NCI-H128 (cell line): ENCODE results near the gene TMEM204.

ENCODE experiments used
- DNase-seq: peaks from one replicate; lab custom pipeline; 2025; ENCODE audit not compliant: unreplicated experiment; lab: John Stamatoyannopoulos, UW

TMEM204 gene

DNA sequence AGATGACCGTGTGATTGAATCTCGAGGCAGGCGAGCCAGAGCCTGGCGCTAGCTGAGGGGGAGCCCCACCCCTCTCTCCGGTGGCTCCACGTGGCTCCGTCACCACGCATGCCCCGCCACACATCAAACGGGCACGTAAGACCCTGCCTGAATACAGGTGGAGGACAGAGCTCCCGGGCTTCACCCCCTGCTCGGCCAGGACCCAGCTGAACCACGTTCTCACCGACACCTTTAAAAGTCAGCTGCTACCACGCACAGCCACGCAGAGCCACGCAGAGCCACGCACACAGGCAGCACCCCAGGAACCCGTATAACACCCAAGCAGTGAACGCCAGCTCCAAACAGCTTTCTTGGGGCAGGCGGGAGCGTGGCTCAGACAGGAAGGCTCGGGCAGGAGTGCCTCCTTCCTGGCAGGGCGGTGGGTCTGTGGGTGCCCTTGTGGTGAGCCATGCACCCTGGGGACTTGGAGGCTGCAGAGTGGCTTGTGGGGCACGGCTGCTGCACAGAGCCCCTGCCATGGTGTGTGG lies 4.4 kb downstream of the TMEM204 start:
- DNase-seq, result no peak

GRCh38 chr16:1538804-1539520 lies 5.5 kb downstream of the TMEM204 start:
- no peak for DNase-seq

- DNase-seq, result no peak
These were observed 6.5 kb downstream of the TMEM204 start for GRCh38 chr16:1539720-1540555.

GRCh38 chr16:1540556-1540855 lies 7.0 kb downstream of the TMEM204 start:
- DNase-seq, result no peak

DNA sequence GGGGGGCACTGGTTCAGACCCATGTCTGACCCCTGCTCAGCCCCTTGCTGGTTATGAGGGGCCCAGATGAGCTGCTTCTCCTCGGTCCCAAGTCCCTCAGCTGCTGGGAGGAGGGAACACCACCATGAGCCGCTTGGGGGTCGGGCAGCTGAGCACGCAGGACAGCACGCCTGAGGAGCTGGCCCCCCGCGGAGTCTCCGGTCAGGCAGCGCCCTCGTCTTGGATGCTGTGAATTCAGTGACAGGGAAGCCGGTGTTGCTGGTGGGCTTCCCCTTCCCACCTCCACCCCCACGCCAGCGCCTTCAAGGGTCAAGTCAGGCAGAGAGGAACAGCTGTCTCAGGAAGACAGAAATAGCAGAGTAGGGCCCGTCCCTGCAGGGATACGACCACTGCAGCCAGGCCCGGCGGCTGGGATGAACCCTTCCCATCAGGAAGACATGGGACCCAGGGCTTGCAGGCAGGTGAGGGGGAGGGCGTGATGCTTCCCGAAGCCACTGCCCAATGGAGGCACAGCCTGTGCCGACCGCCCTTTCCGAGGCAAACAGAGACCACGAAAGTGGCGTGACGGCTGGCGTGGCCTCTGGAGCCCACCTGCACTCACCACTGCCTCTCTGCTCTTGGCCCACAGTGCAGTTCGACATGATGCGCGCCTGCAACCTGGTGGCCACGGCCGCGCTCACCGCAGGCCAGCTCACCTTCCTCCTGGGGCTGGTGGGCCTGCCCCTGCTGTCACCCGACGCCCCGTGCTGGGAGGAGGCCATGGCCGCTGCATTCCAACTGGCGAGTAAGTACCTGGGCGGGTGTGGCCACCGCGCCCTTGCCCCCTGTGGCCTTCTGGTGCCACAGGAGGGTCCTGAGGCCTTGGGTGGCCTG lies 8.1 kb downstream of the TMEM204 start:
- no peak for DNase-seq

GRCh38 chr16:1542166-1542500 lies 8.7 kb downstream of the TMEM204 start:
- DNase-seq, result no peak

DNA sequence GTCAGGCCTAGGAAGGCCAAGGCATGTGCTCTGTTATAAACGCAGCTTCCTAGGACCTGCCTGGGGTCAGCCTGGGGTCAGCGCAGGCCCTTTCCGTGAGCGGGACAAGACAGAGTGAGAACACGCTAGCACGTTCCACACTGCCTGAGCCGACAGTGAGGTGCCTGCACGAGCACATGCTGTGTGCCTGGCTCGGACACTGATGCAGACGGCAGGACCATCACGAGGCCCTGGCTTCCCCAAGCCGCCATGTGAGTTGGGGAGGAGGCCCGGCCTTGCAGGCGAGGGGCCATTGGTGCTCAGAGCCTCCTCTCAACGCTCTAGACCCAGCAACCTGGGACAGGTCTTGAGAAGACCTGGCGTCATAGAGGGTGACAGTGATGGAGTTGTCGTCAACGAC lies 9.1 kb downstream of the TMEM204 start:
- DNase-seq, result no peak

GRCh38 chr16:1543085-1543896 lies 9.8 kb downstream of the TMEM204 start:
- DNase-seq, result no peak

- no peak for DNase-seq
These were observed 11.9 kb downstream of the TMEM204 start for GRCh38 chr16:1545044-1546040.

DNA sequence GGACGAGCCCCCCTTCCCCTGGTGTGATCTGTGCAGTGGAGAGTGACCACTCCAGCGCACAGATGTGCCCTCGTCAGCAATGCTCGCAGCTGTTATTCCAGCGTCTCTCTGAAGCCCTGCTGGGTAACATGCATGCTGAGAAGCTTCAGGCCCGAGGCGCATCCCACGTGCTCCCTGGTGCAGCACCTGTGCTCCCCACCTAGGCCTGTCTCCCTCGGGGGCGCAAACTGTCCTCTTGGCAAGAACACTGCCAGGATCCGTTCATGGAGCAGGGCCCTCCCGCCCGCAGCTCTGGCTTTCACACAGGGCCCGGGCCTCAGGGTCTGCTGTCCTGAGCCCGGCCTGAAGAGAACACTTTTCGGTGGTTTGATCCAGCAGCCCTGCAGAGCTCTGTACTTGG lies 13.0 kb downstream of the TMEM204 start:
- no peak for DNase-seq

- DNase-seq, result no peak
These were observed 14.8 kb downstream of the TMEM204 start for GRCh38 chr16:1548233-1548632.

DNA sequence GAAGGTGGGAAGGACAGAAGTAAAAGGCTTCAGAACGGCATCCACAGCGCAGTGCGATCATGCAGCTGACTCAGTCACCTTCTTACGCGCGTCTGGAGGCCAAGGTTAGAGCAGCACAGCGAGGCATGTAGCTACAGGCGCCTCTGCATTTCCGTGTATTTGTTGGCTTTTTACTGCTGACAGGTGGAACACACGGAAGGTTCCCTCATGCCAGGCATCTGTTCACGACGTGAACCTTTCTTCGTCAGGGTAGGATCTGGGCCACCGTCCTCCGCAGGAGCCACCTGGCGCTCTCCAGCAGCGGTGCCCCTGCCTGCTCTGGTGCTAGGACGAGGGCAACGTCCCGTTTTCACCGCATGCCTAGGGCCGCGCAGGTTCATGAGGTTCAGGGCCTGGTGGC lies 15.3 kb downstream of the TMEM204 start:
- DNase-seq, result no peak

DNA sequence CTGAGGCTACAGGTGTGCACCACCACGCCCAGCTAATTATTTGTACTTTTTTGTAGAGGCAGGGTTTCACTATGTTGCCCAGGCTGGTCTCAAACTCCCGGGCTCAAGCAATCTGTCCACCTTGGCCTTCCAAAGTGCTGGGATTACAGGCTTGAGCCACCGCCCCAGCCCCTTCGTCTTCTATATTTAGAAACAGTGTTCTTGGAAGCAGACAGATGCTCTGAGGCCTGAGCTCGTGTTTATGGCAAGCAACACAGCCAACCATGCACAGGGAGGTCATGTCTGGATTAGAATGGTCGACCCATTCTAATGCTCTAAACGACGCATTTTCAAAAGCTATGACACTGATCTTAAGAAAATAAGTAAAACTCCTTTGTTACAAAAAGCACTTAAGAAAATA lies 16.6 kb downstream of the TMEM204 start:
- DNase-seq, result no peak

- no peak for DNase-seq
These were observed 17.2 kb downstream of the TMEM204 start for GRCh38 chr16:1550696-1551095.

GRCh38 chr16:1551166-1551565 lies 17.7 kb downstream of the TMEM204 start:
- DNase-seq, result no peak

- no peak for DNase-seq
These were observed 18.7 kb downstream of the TMEM204 start for GRCh38 chr16:1552129-1552528.

DNA sequence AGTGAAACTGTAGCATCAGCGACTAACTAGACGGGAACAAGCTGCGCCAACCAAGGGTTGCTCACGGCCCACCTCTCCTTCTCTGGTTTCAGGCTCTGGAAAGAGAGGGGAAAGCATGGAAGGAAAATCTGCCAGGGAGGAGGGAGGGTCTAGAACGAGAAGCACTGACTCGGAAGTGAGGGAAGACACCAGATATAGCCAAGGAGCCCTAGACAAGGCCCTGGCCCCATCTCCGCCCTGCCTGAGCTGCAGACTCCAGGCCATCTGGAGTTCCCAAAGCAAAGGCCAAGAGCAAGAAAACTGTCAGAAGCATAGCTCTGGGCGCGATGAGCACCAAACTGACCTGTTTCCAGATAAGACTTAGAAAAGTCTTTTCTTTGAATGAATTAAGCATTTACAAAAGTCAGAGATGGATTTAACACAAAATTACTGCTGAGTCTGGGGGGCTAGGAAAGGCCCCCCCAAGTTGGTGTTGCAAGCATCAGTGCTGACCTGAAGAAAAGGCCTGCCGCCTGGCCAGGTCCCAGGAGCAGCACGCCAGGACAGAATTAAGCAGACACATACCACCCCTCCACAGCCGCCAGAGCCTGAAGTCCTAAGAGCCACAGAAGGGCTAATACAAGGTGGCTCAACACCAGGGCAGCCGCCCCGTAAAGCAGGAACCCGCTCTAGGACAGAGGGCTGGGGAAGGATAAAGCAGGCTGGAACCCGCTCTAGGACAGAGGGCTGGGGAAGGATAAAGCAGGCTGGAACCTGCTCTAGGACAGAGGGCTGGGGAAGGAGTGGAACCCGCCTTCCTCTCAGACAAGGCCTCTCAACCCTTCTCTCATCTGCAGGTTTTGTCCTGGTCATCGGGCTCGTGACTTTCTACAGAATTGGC lies 20.7 kb downstream of the TMEM204 start:
- DNase-seq, result no peak

DNA sequence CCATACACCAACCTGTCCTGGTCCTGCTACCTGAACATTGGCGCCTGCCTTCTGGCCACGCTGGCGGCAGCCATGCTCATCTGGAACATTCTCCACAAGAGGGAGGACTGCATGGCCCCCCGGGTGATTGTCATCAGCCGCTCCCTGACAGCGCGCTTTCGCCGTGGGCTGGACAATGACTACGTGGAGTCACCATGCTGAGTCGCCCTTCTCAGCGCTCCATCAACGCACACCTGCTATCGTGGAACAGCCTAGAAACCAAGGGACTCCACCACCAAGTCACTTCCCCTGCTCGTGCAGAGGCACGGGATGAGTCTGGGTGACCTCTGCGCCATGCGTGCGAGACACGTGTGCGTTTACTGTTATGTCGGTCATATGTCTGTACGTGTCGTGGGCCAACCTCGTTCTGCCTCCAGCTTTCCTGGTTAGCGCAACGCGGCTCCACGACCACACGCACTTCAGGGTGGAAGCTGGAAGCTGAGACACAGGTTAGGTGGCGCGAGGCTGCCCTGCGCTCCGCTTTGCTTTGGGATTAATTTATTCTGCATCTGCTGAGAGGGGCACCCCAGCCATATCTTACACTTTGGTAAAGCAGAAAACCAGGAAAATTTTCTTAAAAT lies 21.5 kb downstream of the TMEM204 start:
- no peak for DNase-seq
